Lower leg skin (tissue), 3 donors: ENCODE results near the gene UTS2R.

ENCODE experiments used
- CTCF ChIP-seq, 3 donors: fragments of 450-650 bp; IDR thresholded peaks; one replicate each; pipeline ENCODE4 v1.5.1; 2016; ENCODE audit warnings: antibody characterized with exemption in 3 of 3, mild to moderate bottlenecking in 3 of 3, moderate library complexity in 2 of 3
- POLR2A ChIP-seq, 2 donors: fragments of 450-650 bp; IDR thresholded peaks; one replicate each; pipeline ENCODE4 v1.6.1; 2016 to 2017; ENCODE audit warnings: antibody characterized with exemption in 2 of 2, mild to moderate bottlenecking in 1 of 2, moderate library complexity in 1 of 2

GRCh38 chr17:82334204-82334621 is 37.4 kb upstream of the UTS2R start:
- TF ChIP-seq CTCF (IDR thresholded peaks at IDR 0.05) (no peak), POLR2A (IDR thresholded peaks at IDR 0.05) (no peak)
